ENCODE measurements around the gene ASTN1.
"Not testable (repeated sequence)": the region's sequence is repeated elsewhere in the genome, so short reads cannot be mapped to it uniquely, and the experiment has no call there.

ASTN1 gene

GRCh38 chr1:177106196-177106595 is 58.3 kb downstream of the ASTN1 start:
- no peak for DNase-seq

- no peak for DNase-seq
Observed at GRCh38 chr1:177103005-177103852, 61.3 kb downstream of the ASTN1 start.

- no peak for DNase-seq
Observed at GRCh38 chr1:177092001-177092400, 72.5 kb downstream of the ASTN1 start.

GRCh38 chr1:177091040-177091439 is 73.5 kb downstream of the ASTN1 start:
- no peak for DNase-seq

- DNase-seq = no peak
Observed at GRCh38 chr1:177088966-177089365, 75.5 kb downstream of the ASTN1 start.

- no peak for DNase-seq
Observed at GRCh38 chr1:177082855-177083693, 81.4 kb downstream of the ASTN1 start.

GRCh38 chr1:177080564-177080963 is 83.9 kb downstream of the ASTN1 start:
- DNase-seq = peak in 2 of 14 donors; percentile 3 to 11

GRCh38 chr1:177077734-177078499 is 86.6 kb downstream of the ASTN1 start:
- DNase-seq = peak in 1 of 14 donors; percentile 10

GRCh38 chr1:177077006-177077405 is 87.5 kb downstream of the ASTN1 start:
- DNase-seq = no peak

GRCh38 chr1:177074811-177075210 is 89.7 kb downstream of the ASTN1 start:
- DNase-seq = not testable (repeated sequence)

- DNase-seq = peak in 3 of 14 donors; percentile 8 to 49 (median 20)
Observed at GRCh38 chr1:177069490-177069889, 95.0 kb downstream of the ASTN1 start.

- DNase-seq = no peak
Observed at GRCh38 chr1:177067752-177068410, 96.6 kb downstream of the ASTN1 start.

- peak in 1 of 14 donors; percentile 61 for DNase-seq
Observed at GRCh38 chr1:177065430-177065829, 99.1 kb downstream of the ASTN1 start.

- DNase-seq = no peak
Observed at GRCh38 chr1:177063648-177064047, 100.9 kb downstream of the ASTN1 start.

- no peak for DNase-seq
Observed at GRCh38 chr1:177054542-177054941, 110.0 kb downstream of the ASTN1 start.

GRCh38 chr1:177053648-177054047 is 110.9 kb downstream of the ASTN1 start:
- DNase-seq = no peak

- no peak for DNase-seq
Observed at GRCh38 chr1:177048314-177049069, 116.0 kb downstream of the ASTN1 start.

- DNase-seq = no peak
Observed at GRCh38 chr1:177045151-177045550, 119.4 kb downstream of the ASTN1 start.

- no peak for DNase-seq
Observed at GRCh38 chr1:177044390-177044789, 120.1 kb downstream of the ASTN1 start.

- peak in 2 of 14 donors; percentile 1 to 11 for DNase-seq
Observed at GRCh38 chr1:177043597-177043996, 120.9 kb downstream of the ASTN1 start.

- DNase-seq = no peak
Observed at GRCh38 chr1:177035586-177035985, 128.9 kb downstream of the ASTN1 start.
